ENCODE data around the gene EIPR1.

The EIPR1 gene

DNA sequence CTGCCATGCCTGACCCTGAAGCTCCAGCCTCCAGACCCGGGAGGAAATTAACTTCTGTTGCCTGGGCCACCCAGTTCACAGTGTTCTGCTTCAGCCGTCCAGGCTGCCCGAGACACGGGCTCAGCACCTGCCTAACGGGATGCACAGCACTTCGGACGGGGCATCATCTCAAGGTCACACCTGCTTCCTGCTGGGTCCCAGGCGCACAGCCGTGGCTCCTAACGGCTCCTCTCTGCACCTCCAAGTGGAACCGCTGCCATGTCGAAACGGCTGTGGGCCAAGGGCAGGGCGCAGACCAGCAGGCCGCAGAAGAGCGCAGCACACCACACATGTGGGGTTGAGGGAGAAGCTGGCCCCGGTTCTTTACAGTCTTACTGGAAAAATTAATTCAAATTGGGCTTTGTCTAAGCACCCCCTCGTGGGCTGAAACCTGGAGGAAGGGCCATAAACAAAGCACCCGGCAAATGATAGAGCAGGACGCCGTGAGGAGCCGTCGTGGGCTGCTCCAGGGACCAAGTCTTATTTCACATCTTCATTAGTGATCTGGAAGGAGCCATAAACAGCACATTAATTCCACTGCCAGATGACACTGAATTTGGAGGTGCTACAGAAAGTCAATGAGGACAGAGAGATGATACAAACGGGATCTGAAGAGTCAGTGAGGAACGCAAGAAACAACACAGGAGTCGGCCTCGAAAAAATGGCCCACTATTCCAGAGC, 59.6 kb downstream of the EIPR1 start:
- H3K36me3 ChIP-seq (ENCODE audit: control insufficient read depth, insufficient read depth, low read length), result no peaks in the 10 kb centered on the region
- no peak overlapping the region for H3K4me3 ChIP-seq (ENCODE audit: low read length)
- H3K4me1 ChIP-seq (ENCODE audit: control insufficient read depth, insufficient read depth, low read length), result no peaks in the 10 kb centered on the region
- no peak overlapping the region for H3K9ac ChIP-seq (ENCODE audit: low read length)
- no peaks in the 10 kb centered on the region for H3K9me3 ChIP-seq (ENCODE audit: control insufficient read depth, low read length)
- no peaks in the 10 kb centered on the region for H3K27me3 ChIP-seq (ENCODE audit: control insufficient read depth, insufficient read depth, low read length)

DNA sequence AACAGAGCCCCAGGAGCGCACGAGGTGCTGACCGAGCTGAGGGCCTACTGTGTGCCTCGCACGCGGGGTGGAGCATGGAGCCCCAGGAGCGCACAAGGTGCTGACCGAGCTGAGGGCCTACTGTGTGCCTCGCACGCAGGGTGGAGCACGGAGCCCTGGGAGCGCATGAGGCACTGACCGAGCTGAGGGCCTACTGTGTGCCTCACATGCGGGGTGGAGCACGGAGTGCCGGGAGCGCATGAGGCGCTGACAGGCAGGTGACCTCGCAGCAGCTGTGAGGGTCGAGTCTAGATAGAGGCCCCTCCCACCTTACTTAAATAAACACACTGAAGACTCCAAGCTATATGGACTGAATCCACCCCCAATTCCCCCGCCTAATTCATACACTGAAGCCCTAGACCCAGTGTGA, 60.3 kb downstream of the EIPR1 start:
- Histone ChIP-seq H3K27me3 (ENCODE audit: control insufficient read depth, insufficient read depth, low read length) (no peaks in the 10 kb centered on the region), H3K9me3 (ENCODE audit: control insufficient read depth, low read length) (no peaks in the 10 kb centered on the region), H3K4me1 (ENCODE audit: control insufficient read depth, insufficient read depth, low read length) (no peaks in the 10 kb centered on the region), H3K4me3 (ENCODE audit: low read length) (no peak overlapping the region), H3K9ac (ENCODE audit: low read length) (no peak overlapping the region), H3K36me3 (ENCODE audit: control insufficient read depth, insufficient read depth, low read length) (no peaks in the 10 kb centered on the region)

DNA sequence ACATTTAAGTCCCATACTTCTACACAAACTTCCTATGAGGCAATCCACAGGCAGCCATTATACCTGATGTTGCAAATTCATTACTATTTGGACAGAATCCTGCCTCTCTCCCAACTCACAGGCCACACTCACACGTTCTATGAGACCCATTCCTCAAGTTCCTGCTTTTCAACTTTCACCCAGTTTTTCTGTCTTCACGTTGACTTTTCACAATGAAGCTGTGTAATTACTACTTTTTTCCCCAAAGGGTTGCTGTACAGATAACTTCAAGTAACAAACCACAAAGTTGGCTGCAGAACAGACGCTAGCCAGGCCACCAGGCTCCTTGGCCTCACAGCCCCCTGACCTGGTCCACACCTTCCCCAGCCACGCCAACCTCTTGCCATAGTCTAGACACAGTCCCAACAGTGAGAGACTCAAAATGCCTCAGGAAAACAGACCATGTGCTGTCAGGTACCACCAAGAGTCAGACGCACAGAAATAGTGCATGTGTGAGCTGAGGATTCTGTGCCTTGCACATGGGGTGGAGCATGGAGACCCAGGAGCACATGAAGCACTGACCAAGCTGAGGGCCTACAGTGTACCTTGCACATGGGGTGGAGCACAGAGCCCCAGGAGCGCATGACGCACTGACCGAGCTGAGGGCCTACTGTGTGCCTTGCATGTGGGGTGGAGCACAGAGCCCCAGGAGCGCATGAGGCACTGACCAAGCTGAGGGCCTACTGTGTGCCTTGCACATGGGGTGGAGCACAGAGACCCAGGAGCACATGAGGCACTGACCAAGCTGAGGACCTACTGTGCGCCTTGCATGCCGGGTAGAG, 61.0 kb downstream of the EIPR1 start:
- H3K36me3 ChIP-seq (ENCODE audit: control insufficient read depth, insufficient read depth, low read length), result no peaks in the 10 kb centered on the region
- no peaks in the 10 kb centered on the region for H3K4me1 ChIP-seq (ENCODE audit: control insufficient read depth, insufficient read depth, low read length)
- no peak overlapping the region for H3K9ac ChIP-seq (ENCODE audit: low read length)
- no peaks in the 10 kb centered on the region for H3K9me3 ChIP-seq (ENCODE audit: control insufficient read depth, low read length)
- no peaks in the 10 kb centered on the region for H3K27me3 ChIP-seq (ENCODE audit: control insufficient read depth, insufficient read depth, low read length)
- no peak overlapping the region for H3K4me3 ChIP-seq (ENCODE audit: low read length)

DNA sequence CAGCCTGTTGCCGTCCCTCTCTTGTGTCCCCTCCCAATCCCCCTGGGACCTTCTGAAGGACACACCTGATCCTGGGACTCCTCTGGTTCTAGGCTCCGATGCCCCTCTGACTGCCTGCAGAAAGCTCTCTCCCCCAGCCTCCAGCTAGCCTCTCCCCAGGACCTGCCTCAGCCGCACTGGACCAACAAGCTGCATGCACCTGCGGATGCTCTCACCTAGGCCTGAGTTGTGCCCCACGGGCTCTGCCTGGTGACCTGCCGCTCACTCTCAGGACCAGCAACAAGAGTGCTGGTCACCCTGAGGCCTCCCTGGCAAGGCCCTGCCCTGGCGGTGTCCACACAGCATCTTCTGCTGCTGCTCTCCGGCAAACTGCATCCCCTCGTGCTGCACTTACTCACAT, 63.0 kb downstream of the EIPR1 start:
- H3K4me3 ChIP-seq (ENCODE audit: low read length), result no peak overlapping the region
- H3K36me3 ChIP-seq (ENCODE audit: control insufficient read depth, insufficient read depth, low read length), result no peaks in the 10 kb centered on the region
- no peaks in the 10 kb centered on the region for H3K9me3 ChIP-seq (ENCODE audit: control insufficient read depth, low read length)
- no peaks in the 10 kb centered on the region for H3K27me3 ChIP-seq (ENCODE audit: control insufficient read depth, insufficient read depth, low read length)
- H3K4me1 ChIP-seq (ENCODE audit: control insufficient read depth, insufficient read depth, low read length), result no peaks in the 10 kb centered on the region
- H3K9ac ChIP-seq (ENCODE audit: low read length), result no peak overlapping the region

DNA sequence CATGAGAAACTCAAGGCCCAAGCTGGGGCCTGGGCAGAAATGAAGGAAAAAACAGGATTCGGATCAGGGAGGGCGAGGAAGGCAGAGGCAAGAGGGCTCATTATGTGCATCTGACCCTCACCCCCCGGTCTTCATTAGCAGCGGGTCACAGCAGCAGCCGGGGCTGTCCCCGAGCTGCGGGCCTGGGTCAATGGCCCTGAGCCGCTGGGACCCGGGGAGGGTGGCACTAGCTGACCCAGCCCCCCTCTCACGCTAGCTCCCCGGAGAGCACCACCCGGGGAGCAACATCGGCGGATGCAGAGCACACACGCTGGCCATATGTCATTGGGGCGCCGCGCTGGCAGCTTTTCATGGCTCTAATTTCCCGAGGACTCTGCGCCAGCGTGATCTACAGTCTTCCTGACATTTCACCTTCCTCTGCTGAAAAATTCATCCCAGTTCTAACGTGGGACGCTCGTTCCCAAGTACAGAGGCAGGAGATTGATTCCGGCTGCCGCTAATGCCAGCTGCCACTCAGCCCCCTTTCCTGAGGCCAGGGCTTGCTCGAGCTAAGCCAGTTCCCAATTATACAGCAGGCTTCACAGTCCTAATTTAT, 63.7 kb downstream of the EIPR1 start:
- no peaks in the 10 kb centered on the region for H3K4me1 ChIP-seq (ENCODE audit: control insufficient read depth, insufficient read depth, low read length)
- H3K9ac ChIP-seq (ENCODE audit: low read length), result no peak overlapping the region
- no peaks in the 10 kb centered on the region for H3K36me3 ChIP-seq (ENCODE audit: control insufficient read depth, insufficient read depth, low read length)
- no peaks in the 10 kb centered on the region for H3K27me3 ChIP-seq (ENCODE audit: control insufficient read depth, insufficient read depth, low read length)
- H3K4me3 ChIP-seq (ENCODE audit: low read length), result no peak overlapping the region
- no peaks in the 10 kb centered on the region for H3K9me3 ChIP-seq (ENCODE audit: control insufficient read depth, low read length)

DNA sequence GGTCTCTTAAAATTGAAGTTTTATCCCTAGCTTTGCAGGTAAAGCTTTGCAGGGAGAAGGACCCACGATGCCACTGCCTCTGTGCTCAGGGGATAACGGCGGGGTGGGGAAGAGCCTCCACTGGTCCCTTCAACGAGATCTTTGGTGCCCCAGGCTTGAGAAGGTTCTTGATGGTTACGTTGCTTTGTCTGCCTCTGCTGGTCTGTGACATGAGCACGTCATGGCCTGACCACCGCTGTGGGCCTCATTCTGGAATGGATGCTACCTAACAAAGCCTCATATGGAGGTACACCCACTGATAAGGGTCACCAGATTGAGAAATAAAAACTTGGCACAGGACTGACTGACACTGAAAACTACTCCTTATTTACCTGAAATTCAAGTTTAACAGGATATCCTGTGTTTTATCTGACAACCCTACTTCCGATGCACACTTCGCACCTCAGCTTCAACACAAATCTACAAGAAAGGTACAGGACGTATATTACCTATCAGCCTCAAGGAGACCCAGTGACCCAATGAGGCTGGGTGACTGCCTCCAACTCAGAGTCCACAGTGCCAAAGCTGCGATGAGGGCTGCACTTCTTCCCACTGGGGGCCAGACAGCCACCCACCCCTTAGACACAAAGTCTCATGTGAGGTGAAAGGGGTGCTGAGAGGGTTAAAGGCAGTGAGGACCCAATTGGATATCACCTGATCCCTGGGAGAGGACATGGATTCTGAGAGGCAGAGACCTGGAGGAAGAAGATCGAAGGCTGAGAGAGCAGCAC, 64.9 kb downstream of the EIPR1 start:
- no peak overlapping the region for H3K4me3 ChIP-seq (ENCODE audit: low read length)
- H3K27me3 ChIP-seq (ENCODE audit: control insufficient read depth, insufficient read depth, low read length), result no peaks in the 10 kb centered on the region
- no peaks in the 10 kb centered on the region for H3K36me3 ChIP-seq (ENCODE audit: control insufficient read depth, insufficient read depth, low read length)
- H3K9ac ChIP-seq (ENCODE audit: low read length), result no peak overlapping the region
- H3K4me1 ChIP-seq (ENCODE audit: control insufficient read depth, insufficient read depth, low read length), result no peaks in the 10 kb centered on the region
- no peaks in the 10 kb centered on the region for H3K9me3 ChIP-seq (ENCODE audit: control insufficient read depth, low read length)

DNA sequence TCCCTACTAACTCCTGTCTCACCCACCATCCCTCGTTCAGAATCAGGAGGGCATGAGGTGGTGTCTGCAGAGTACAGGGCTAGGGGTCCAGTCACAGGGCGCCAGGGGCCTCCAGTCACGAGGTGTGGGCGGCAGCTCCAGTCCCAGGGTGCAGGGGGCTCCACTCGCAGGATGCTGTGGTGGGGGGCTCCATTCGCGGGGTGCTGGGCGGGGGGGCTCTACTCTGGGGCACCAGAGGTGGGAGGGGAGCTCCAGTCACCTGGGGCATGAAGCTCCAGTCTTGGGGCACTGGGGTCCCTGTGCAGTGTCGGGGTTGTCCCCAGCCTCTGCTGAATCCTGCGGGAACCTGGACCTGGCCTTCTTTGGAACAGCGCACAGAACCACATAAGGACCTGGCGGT, 66.0 kb downstream of the EIPR1 start:
- Histone ChIP-seq H3K27me3 (ENCODE audit: control insufficient read depth, insufficient read depth, low read length) (no peaks in the 10 kb centered on the region), H3K36me3 (ENCODE audit: control insufficient read depth, insufficient read depth, low read length) (no peaks in the 10 kb centered on the region), H3K9ac (ENCODE audit: low read length) (no peak overlapping the region), H3K4me1 (ENCODE audit: control insufficient read depth, insufficient read depth, low read length) (no peaks in the 10 kb centered on the region), H3K9me3 (ENCODE audit: control insufficient read depth, low read length) (no peaks in the 10 kb centered on the region), H3K4me3 (ENCODE audit: low read length) (no peak overlapping the region)

DNA sequence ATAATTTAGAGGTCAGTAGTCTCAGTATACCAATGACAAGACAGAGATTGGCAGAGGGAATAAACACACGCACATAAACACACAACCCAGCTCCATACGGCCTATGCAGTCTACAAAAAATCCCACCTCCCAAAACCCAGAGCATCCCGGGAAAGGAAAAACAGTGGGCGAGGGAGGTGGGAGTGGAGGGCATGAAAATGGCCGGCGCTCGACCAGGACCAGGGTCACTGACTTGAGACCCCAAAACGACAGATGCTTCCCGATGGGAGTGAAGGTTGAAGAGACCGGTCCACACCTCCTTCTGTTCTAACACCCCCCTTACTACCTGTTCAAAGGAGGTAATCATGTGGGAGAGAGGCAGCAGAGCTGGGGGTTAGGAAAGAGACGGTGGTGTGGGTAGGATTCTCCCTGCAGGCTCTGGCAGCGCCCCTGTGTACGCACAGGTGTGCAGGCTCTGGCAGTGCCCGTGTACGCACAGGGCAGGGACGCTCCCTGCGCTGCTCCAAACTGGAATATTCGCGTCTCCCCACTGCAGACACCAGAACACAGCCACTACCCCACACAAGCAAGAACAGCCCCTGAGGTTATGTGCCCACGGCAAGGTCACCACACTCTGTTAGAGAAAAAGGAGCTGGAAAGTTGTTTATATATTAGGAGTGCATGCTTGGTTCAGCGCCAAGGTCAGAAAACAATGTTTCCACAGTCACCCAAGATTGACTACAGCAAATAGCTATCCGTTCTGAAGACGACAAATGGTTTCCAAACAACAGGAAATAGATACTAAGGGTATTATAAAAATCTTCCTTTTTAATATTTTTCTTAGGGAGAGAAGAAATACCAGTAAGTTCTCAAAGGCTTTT, 67.9 kb downstream of the EIPR1 start:
- no peaks in the 10 kb centered on the region for H3K9me3 ChIP-seq (ENCODE audit: control insufficient read depth, low read length)
- H3K4me1 ChIP-seq (ENCODE audit: control insufficient read depth, insufficient read depth, low read length), result peaks cover 5% of the 10 kb centered on the region
- H3K4me3 ChIP-seq (ENCODE audit: low read length), result no peak overlapping the region
- no peak overlapping the region for H3K9ac ChIP-seq (ENCODE audit: low read length)
- H3K36me3 ChIP-seq (ENCODE audit: control insufficient read depth, insufficient read depth, low read length), result no peaks in the 10 kb centered on the region
- H3K27me3 ChIP-seq (ENCODE audit: control insufficient read depth, insufficient read depth, low read length), result no peaks in the 10 kb centered on the region

DNA sequence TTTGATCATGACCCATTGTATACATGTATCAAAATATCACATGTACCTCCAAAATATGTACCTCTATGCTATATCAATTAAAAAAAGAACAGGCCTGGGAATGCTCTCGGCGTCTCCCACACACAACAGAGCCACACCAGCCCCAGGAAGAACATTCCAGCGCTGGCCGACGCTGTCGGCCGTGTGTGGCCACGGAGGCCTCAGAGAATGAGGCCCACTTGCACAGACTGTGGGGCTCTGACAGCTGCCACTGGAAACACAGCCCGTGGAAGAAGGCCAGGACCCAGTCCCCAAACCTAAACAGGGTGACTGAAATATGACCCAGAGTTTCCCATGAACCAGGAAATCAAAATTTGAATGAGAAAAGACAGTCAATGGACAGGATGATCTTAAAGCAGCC, 69.7 kb downstream of the EIPR1 start:
- Histone ChIP-seq H3K9me3 (ENCODE audit: control insufficient read depth, low read length) (no peaks in the 10 kb centered on the region), H3K4me1 (ENCODE audit: control insufficient read depth, insufficient read depth, low read length) (peaks cover 8% of the 10 kb centered on the region), H3K4me3 (ENCODE audit: low read length) (no peak overlapping the region), H3K27me3 (ENCODE audit: control insufficient read depth, insufficient read depth, low read length) (no peaks in the 10 kb centered on the region), H3K9ac (ENCODE audit: low read length) (no peak overlapping the region), H3K36me3 (ENCODE audit: control insufficient read depth, insufficient read depth, low read length) (no peaks in the 10 kb centered on the region)

DNA sequence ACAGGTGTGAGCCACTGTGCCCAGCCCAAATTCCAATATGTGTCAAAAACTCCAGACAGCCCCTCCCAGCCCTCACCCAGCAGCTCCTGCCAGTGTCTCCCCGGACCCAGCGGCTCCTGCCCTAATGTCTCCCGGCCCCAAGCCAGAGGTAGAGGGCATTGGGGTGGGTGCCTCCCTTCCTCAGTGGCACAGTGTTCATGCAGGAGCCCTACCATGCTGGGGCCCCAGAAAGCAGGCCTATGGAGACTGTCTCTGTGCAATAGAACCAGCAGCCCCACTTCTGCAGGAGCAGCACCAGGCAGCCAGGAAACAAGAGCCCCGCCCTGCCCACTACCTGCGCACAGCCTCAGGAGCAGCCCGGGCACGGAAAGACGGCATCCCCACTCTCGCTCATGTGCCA, 70.4 kb downstream of the EIPR1 start:
- Histone ChIP-seq H3K36me3 (ENCODE audit: control insufficient read depth, insufficient read depth, low read length) (no peaks in the 10 kb centered on the region), H3K9me3 (ENCODE audit: control insufficient read depth, low read length) (no peaks in the 10 kb centered on the region), H3K4me3 (ENCODE audit: low read length) (no peak overlapping the region), H3K9ac (ENCODE audit: low read length) (no peak overlapping the region), H3K4me1 (ENCODE audit: control insufficient read depth, insufficient read depth, low read length) (peaks cover 8% of the 10 kb centered on the region), H3K27me3 (ENCODE audit: control insufficient read depth, insufficient read depth, low read length) (no peaks in the 10 kb centered on the region)

DNA sequence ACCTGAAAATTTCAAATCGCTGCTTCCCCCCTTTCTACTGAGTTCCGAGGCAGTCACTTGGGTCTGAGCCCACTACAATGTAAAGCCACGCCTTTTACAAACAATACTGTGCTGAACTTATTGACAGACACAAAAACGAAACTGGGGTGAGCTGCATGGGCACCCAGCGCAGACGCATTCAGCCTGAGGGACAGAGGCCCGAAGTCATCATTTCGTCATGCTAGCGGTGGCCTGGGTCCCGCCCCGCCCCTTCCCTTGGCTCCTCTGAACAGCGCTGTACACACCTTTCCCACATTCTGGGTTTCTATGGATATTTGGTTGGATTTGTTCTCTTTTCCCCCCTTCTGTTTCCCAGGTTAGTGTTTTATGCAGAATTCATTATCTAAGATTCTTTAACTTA, 71.7 kb downstream of the EIPR1 start:
- Histone ChIP-seq H3K27me3 (ENCODE audit: control insufficient read depth, insufficient read depth, low read length) (no peaks in the 10 kb centered on the region), H3K36me3 (ENCODE audit: control insufficient read depth, insufficient read depth, low read length) (no peaks in the 10 kb centered on the region), H3K4me1 (ENCODE audit: control insufficient read depth, insufficient read depth, low read length) (peaks cover 8% of the 10 kb centered on the region), H3K4me3 (ENCODE audit: low read length) (no peak overlapping the region), H3K9me3 (ENCODE audit: control insufficient read depth, low read length) (no peaks in the 10 kb centered on the region), H3K9ac (ENCODE audit: low read length) (peak overlapping the region; percentile 30)

Measured in mucosa of stomach (tissue), 1 donor.